GM18526 (cell line): ENCODE data around the gene MAN1A1.

Experiments
- POLR2A ChIP-seq: IDR thresholded peaks from 3 replicates; pipeline ENCODE4 v1.6.1; 2011; ENCODE audit not compliant: insufficient read length; ENCODE audit errors: extremely low read depth

Gene MAN1A1

DNA sequence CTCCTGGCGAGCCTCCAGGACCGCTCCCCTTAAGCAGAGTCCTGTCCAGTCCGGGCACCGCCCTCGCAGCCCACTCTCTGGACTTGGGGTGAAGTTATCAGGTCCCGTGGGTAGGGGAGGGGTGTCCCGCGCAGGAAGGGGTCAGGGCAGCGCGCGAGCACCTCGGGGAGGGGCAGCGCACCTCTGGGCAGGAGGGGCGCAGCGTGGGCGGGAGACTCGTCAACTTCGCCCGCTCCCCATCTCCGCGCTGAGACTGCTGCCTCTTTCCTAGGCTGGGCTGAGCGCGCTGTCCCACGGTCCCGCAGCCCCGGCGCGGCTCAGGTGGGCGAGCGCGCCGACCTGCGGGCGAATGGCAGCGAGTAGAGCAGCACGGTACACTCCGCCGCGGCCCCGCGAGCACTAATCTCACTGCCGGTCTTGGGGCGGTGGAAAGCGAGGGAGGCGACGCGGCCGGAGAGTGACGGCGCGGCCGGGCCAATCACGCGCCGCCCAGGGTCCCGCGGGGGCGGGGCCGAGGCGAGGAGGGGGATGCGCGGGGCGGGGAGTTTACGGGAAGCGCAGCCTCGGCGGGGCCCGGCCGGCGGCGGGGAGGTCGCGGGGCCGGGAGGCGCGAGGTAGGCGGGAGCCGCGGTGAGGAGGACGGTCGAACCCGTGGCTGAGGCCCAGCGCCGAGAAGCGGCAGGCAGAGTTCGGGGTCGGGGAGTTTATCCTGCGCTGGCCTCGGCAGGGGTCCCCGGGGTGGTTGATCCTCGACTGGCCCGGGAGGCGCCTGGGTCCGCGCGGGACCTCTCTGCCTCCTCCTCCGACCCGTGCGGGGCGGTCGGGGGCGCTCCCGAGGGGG lies at the start of gene MAN1A1:
Gene MAN1A1 (minus strand): TSS at position 401 of the 841 bp plus-strand sequence. CDS start 696 bp downstream, outside the sequence.
- peak; percentile 97 for TF ChIP-seq POLR2A

DNA sequence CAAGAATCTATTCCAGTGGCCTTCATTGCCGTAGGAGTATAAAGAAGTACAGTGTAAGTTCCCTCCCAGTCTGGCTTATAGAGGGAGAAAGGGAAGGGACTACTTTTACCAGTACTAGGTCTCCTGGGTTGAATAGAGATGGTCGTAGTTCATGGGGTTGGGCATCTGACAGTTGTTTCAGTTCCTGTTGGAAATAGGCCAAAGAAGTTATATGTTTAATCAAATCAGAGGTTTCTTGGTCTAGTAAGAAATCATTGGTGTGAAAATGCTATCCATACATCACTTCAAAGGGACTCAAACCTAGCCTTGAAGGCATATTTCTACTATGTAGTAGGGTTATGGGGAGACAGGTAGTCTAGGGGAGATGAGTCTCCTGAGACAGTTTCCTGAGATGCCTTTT lies 45.6 kb upstream of the MAN1A1 start:
- no peak for TF ChIP-seq POLR2A

DNA sequence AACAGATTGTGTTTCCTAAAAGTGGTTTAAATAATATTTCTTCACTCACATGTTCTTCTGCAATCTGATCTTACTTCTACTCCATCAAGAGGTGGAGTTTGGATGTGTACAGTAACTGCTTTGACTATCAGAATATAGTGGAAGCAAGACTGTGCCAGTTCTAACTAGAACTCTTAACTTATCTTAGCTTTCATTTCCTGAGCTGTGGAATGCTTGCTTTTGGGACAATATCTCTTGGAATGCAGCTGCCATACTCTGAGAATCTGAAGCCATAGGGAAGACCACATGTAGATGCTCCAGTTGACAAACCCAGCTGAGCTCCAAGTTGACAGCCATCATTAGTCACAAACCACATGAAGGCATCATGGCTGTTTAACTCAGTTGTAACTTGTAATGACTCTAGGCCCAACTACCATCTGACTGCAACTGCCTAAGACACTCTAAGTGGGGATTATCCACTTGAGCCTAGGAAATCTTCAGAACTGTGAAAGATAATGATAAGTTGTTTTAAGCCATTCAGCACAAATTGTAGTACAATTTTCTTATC lies 40.8 kb upstream of the MAN1A1 start:
- no peak for TF ChIP-seq POLR2A

DNA sequence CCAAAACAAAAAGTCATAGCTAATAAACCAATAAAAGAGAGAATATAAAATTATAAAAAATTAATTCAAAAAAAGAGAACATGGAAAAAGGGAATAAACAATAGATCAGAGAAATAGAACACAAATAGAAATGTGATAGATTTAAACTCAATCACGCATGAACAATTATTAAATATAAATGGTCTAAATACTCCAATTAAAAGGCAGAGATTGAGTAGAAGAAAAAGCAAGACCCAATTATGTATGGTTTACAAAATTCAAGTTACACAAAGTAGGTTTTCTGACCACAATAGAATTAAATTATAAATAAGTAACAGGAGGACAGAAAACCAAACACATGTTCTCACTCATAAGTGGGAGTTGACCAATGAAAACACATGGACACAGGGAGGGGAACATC lies 36.4 kb upstream of the MAN1A1 start:
- TF ChIP-seq POLR2A, result no peak

DNA sequence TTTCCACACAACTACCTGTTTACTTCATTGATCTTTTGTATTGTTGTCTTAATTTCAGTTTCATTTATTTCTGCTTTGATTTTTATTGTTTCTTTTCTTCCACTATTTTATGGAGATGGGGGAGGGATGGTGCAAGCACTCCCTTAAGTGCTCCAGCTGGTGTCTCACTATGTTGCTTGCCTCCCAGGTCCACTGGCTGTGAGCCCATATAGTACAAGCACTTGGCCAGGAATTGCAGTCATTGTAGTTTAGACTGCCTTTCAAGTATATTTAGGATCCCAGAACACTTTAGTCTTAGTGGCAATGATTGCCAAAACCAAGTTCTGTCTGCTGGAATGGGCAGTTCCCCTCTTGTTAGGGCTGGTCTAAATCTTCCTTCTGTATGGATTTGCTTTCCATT lies 34.9 kb upstream of the MAN1A1 start:
- no peak for TF ChIP-seq POLR2A

DNA sequence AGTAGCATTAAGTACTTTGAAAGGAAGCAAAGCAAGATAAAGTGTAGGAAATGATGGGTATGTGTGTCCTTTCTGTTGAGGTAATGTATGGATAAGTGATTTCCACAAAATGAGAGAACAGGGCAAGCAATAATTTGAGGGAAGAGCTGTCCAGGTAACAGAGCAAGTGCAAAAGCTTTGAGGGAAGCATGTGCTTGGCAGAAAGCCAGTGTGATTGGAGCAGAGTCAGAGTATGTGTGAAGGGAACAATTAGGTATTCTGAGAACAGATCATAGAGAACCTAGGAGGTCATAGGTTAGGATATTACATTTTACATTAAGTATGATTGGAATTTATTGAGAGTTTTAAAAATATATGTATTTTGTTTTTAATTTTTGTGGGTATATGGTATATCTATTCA lies 30.2 kb upstream of the MAN1A1 start:
- no peak for TF ChIP-seq POLR2A

DNA sequence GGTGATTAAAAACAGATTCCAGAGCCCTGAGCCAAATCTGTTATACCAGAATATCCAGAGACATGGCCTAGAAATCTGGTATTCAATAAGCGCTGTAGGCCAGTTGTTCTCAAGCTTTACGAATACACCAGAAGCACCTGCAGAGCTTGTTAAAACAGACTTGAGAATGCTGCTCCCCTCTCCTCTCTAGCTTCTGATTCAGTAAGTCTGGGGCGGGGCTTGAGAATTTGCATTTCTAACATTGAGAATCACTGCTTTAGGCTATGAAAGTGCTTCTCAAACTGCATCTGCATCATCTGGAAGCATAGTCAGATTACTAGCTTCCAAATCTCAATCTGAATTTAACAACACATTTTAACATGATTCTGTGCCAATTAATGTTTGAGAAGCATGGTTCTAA lies 20.5 kb upstream of the MAN1A1 start:
- TF ChIP-seq POLR2A, result no peak

DNA sequence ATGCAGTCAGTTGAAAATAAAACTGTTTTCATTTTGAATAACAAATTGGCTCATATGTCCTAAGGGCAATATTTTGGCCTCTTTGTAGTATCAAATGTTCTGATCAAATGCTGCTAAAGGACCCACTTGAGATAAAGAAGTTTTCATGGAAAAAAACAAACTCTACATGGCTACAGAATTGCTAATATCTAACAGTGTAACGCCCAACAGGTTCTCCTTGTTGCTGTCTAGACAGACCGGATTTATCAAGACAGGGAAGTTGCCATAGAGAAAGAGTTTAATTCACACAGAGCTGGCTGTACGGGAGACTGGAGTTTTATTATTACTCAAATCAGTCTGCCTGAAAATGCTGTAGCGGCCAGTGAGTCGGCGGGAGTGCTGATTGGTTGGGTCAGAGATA lies 19.4 kb upstream of the MAN1A1 start:
- no peak for TF ChIP-seq POLR2A

DNA sequence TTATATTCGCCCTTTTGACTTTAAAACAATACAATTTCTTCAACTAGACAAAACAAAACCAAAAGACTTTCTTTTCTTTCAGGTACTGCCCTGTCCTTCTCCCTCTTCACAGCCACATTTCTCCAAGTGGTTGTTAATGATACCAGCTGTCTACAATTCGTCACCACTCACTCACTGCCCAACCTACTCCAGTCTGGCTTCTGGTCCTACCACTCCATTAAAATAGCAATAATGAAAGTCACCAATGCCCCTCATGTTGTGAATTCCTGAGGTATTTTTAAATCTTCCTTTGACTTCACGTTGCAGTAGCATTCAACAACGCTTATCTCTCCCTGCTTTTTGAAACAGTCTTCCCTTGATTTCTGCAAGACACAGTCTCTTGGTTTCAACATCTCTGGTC lies 11.6 kb upstream of the MAN1A1 start:
- TF ChIP-seq POLR2A, result no peak

DNA sequence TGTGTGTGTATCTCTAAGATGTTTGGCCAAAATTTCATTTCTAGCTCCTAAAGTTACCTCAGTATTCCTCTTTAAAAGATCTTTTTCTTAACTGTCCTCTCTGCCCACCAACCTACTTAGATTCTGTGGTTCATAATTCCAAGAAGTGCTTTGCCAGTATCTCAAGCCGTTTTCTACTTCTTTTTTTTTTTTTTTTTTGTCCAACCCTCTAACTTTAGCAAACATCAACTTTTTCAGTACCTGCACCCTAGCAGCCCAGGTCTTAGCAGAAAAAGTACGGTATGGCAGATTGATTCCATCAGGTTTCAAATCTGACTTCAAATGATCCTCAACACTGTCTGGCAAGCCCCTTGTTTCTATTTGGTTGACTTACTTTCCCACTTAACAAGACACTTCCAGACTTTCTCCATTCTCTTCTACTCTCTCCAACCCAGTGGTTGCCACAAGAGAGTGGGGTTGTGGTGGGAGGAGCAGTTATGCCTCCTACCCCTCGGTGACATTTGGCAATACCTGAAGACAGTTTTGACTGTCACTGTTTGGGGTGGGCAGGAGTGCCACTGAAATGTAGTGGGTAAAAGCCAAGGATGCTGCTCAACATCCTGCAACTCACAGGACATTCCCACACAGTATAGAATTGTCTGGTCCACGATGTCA lies 10.8 kb upstream of the MAN1A1 start:
- TF ChIP-seq POLR2A, result no peak

DNA sequence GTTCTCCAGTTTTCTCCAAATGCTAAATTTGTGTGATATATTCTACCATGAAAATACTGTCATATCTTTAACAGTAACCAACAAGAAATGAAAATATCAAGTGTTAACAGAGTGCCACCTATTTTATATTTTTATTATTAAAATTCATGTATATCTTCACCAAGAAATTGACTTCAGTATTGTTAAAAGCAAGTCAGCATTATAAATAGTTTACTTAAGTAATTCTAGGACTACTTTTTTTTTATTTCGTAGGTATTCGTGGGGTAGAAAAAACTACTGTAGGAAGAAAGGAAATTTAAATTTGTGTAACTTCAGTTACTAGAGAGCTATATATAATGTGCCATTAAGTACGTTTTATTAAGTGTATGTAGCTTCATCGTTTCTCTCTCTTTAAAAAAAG lies 6.3 kb upstream of the MAN1A1 start:
- TF ChIP-seq POLR2A, result no peak

DNA sequence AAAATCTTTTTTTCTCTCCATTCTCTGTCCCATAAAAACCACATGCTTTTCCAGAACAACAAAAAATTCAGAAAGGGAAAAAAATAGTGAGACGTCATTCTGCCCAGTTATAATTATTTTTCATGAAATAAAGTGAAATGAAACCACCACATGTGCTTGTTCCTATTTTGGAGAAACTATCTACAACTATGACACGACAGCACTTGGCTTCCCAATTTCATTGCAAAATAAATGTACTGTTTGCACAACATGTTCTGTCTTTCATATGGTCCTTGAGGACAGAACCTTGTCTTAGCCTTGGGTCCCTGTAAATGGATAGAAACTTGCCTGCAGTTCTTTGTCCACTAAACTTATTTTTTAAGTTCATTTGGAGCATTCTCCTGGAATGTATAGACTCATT lies 5.6 kb upstream of the MAN1A1 start:
- no peak for TF ChIP-seq POLR2A

DNA sequence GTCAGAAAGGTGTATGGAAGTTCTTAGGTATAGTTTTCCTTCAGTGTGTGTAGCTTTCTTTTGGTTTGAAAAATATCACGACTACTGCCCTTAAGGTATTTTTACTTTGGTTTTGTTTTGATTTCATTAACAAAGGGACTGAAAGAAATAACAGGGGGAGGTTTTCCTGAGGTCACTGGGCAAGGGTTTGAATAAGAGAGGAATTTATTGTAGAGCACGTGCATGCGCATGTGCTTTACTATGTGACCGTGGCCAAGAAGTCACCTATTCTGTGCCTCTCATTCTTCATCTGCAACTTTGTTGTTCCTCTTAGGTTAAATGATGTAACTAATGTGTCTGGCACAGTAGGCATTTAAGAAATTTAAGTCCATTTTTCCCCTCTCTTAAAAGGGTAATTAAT lies 4.1 kb upstream of the MAN1A1 start:
- TF ChIP-seq POLR2A, result no peak

DNA sequence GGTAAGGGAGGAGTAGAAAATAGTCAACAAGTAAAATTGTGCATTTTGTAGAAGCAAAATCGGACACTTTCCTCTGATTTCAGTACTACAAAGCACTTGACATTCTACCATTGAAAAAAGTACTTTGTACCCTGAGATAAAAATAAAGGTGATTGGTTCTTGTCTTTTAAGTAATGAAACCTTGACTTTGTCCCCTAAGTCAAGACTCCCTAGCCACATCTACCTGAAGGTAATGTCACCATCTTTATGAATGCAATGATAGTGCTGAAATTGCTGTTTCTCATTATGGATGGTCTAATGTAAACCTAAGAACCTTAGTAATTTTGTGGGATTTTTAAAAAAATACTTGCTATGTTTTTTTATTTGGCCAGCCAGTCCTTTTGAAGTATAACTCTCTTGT lies 2.4 kb upstream of the MAN1A1 start:
- TF ChIP-seq POLR2A, result no peak

DNA sequence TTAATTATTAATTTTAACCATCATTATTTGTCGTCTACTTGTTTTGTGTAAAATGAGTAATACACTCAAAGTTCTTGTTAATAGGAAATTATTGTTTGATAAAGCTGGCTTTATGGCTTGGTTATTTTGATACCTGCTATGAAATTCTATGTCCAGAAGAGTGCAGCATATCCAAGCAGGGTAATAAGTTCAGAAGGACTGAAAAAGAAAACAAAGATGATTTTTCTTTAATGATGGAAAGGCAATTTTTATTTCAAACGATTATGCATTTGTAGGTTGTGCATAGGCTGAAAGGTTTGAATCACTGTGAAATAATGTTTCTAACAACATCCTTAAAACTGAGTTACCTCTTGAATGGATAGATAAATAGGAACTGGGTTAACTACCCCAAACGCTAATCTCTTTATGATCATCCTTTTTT lies 1.4 kb upstream of the MAN1A1 start:
- TF ChIP-seq POLR2A, result no peak

DNA sequence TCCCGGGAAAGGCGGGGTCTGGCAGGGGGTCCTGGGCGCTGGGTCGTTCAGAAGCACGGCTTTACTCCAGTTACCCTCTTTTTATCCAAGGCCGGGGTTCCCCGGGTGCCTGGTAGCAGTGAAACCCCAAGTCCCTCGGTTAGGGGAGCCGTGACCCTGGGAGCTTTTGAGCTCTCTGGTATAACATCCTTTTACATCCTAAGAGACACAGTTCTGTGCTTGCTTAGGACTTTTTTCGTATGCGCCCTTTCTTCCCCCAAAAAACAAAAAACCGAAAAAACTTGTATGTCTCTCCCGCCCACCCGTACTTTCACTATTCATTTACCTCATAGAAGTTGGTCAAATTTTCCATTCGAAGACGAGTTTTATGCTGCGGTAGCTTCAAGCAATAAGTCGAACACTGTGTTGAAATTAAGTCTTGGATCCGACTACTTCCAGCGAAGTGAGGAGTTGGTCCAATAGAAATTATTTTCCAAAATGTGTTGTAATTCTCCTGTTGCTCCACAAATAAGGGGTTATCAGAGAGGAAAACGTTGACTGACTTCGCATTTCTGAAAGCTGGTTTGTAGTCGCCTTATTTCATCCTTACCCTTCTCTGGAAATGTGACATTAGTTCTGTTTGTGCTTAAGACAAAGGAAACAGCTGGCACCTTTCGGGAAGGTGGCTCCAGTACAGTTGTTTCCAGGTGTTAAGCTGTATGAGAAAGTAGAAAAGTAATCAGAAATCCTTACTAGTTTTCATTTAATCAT lies 816 bp upstream of the MAN1A1 start:
- TF ChIP-seq POLR2A, result no peak
